ENCODE measurements around the gene GAS2L3.

DNA sequence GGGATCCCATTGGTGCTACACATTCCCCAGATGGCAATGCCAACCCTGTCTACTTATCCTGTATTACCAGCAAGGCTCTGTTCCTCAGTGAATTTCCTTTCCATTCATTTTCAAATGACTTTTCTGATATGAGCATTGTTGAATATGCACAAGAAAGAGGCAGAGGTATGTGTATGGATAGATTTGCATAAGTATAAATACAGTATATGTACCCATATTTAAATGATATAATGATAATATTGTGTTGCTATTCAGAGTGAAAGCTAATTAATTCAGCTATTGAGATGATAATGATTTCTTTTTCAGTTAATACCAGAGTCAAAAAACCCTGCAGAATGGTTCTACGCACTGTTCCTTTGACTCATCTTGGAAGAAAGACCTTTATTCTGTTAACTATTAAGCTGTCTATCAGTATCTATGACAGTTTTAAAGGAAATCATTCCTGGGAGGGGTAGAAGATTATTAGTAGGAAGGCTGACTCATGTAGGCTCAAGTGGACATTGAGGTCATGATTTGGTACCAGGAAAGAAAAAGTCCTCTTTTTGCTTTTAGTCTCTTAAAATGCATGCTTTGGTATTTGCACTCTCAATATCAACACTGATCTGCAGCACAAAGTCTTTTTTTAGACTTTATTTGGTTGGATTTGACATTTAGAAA is 44.9 kb upstream of the GAS2L3 start:
- TF ChIP-seq, protein P1, sequence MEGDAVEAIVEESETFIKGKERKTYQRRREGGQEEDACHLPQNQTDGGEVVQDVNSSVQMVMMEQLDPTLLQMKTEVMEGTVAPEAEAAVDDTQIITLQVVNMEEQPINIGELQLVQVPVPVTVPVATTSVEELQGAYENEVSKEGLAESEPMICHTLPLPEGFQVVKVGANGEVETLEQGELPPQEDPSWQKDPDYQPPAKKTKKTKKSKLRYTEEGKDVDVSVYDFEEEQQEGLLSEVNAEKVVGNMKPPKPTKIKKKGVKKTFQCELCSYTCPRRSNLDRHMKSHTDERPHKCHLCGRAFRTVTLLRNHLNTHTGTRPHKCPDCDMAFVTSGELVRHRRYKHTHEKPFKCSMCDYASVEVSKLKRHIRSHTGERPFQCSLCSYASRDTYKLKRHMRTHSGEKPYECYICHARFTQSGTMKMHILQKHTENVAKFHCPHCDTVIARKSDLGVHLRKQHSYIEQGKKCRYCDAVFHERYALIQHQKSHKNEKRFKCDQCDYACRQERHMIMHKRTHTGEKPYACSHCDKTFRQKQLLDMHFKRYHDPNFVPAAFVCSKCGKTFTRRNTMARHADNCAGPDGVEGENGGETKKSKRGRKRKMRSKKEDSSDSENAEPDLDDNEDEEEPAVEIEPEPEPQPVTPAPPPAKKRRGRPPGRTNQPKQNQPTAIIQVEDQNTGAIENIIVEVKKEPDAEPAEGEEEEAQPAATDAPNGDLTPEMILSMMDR (IDR thresholded peaks at IDR 0.05) = no peak
- TF ChIP-seq POLR2A (IDR thresholded peaks at IDR 0.05) = no peak
